Activated CD4-positive, CD25-positive, alpha-beta regulatory T cell treated with anti-CD3 and anti-CD28 coated beads, Interleukin-2, amount 50 U/mL, for 24 hours (primary cell): Measurements from ENCODE around the gene SUMO1.

ENCODE experiments used
- ATAC-seq, 2 donors: fragments of 150-1000 bp; cut with Tn5 transposase; one replicate each; pipeline ENCODE4 v1.10.0; 2021; ENCODE audit warnings: mild to moderate bottlenecking in 1 of 2, moderate library complexity in 1 of 2

The SUMO1 gene

DNA sequence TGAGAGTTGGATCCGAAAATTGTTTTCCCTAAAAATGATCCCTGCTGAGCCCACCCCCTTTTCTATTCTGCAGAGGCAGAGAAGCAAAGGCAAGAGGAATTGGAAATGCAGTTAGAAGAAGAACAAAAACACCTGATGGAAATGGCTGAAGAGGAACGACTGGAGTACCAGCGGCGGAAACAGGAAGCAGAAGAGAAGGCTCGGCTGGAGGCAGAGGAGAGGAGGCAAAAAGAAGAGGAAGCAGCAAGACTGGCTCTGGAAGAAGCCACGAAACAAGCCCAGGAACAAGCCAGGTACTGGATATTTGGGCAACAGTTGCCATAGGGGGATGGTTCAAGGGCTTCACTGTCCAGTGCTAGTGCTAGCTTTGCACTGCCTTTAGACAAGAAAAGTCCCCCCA lies 41.7 kb downstream of the SUMO1 start:
- no peak for ATAC-seq

DNA sequence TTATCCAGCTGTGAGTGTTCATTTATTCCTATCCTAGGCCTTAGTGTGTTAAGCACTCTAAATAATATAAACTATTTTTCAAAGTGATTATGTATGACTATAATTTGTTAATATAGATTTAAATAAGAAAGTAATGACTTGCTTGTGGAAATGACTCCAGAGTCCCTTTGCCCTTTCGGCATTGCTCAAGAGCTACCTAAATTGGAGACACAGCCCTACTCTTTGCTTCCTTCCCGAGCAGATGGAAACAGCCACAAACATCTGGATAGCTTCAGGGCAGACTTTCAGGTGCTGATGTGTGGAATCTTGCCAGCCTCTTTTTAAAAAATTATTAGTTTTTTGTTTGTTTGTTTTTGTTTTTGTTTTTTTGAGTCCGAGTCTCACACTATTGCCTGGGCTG lies 44.0 kb downstream of the SUMO1 start:
- no peak for ATAC-seq

DNA sequence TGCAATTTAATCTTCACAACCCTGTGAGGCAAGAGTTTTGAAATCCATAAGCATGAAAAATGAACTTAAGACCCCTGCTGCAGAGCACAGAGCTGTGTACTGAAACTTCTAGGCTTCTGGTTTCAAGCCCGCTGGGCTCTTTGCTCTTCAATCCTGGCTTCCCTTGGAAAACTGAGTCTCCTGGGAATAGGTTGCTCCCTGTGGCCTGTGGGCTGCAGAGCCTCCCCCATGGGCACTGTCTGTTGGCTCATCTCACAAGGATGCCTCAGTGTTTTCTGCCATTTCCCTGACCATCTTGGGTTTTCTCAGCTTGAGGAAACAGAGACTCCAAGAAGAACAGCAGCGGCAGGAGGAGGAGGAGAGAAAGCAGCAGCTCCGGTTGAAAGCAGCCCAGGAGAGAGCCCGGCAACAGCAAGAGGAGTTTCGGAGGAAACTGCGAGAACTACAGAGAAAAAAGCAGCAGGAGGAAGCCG lies 44.5 kb downstream of the SUMO1 start:
- no peak for ATAC-seq

DNA sequence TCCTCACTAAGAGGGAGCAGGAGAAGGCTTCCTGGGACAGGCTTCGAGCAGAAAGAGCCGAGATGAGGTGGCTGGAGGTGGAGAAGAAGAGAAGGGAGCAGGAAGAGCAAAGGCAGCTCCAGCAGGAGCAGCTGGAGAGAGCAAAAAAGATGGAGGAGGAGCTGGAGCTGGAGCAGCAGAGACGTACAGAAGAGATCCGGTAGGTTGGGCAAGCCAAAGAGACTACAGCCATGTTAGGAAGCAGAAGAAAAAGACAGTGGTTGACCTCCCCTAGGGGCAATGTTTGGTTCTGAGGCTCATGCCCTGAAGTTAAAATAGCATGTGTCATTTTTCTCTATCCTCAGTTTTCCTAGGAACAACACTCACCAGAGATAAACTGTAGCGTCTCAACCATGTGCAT lies 45.1 kb downstream of the SUMO1 start:
- no peak for ATAC-seq

DNA sequence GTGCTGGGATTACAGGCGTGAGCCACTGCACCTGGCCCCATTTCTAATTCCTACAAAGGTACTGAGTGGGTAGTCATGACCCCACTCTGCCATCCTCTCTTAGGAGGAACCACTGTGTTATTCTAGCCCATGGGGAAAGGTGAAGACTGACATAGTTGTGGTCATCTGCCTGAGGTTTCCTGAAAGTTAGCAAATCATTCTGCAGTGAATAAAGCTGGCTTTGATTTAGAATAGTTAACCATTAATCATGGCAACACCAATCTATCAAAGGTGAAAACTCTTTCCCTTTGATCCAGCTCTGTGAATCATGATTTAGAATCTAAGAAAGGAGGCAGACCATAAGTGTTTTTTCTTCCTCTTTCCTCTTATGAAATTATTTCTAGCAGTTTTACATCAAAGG lies 50.8 kb downstream of the SUMO1 start:
- no peak for ATAC-seq

DNA sequence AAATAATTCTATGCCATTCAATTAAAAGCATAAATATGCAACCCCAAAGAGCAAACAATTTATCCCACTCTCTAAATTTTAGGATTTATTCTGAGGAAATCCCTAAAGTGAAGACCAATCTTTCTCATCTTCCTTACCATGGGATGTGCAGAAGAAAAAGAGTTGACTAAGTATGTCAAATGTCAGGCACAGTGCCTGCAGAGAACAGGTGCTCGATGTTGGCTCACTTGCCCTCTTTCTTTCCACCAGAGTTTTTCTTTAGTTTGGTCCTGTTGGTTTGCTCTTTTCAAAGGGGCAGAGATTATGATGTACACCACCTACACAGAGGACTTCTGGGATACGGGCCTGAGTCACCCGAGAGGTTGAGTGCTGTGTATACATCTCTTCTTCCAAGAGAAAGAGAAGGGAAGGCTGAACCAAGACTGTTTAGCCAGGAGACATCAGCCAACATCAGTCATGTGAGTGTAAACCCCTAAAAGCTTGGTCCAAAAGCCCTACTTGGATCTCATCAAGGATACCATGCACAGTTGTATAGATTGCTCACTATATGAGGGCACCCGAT lies 51.7 kb downstream of the SUMO1 start:
- ATAC-seq, result no peak

DNA sequence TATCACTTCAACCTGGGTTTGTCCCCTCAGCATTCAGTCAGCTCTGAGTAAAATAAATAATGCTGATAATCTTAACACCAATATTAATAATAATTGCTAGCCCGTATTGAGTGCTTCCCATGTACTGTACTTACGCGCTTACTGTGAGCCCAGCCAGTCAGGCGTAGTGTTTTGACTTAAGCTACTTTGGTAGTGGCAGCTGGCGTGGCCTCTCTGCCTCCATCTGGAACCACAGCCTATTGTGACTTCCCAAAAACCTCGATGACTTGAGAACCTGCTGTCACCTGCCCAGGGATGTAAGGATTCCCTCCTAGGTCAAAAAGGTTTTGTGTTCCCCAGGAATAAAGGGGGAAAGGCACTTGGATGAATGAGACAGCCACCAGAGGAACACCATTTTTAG lies 53.2 kb downstream of the SUMO1 start:
- ATAC-seq, result no peak

DNA sequence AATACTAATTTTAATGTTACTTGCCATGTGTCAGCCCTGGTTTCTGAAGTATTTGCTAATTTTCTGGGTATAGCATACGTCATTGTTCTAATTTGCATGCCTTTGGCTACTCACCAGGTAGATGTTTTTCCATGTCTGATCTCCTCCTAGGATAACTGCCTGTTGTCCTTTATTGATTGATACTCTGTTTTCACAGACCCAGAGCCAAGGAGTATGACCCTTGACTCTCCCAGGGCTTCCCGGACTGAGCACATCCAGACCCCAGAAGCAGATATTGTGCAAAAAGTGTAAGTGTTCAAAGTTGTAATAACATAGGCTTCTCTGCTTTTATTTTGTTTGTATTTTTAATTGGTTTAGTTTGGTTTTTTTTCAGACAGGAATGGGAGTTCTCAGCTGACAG lies 53.8 kb downstream of the SUMO1 start:
- ATAC-seq, result no peak

DNA sequence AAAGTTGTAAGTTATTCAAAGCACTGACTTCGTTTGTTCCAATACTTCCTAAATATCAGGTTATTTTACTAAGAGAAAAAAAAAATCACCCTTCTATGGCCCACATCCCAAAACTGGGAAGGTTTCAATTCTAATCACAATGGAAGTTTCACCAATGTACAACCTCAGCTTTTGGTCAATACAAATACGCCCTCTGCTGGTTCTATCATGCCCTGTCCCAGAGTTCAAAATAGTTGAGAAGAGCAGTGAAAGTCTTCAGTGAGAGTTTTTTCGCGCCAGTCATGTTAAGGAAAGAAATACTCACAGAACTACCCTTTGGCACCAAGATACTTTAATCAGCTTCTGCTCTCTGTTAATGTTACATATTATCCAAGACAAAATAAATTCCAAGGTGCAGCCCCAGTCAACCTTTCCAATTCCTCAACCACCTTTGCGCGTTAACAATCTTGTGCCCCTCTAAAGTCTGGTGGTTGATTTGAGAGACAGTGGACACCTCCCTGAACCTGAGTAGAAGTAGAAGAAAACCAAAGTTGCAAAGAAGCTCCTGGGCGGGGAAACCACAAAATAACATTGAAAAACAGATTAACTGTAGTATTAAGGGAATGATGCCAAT lies 59.9 kb downstream of the SUMO1 start:
- peak in 1 of 2 donors; percentile 66 for ATAC-seq

DNA sequence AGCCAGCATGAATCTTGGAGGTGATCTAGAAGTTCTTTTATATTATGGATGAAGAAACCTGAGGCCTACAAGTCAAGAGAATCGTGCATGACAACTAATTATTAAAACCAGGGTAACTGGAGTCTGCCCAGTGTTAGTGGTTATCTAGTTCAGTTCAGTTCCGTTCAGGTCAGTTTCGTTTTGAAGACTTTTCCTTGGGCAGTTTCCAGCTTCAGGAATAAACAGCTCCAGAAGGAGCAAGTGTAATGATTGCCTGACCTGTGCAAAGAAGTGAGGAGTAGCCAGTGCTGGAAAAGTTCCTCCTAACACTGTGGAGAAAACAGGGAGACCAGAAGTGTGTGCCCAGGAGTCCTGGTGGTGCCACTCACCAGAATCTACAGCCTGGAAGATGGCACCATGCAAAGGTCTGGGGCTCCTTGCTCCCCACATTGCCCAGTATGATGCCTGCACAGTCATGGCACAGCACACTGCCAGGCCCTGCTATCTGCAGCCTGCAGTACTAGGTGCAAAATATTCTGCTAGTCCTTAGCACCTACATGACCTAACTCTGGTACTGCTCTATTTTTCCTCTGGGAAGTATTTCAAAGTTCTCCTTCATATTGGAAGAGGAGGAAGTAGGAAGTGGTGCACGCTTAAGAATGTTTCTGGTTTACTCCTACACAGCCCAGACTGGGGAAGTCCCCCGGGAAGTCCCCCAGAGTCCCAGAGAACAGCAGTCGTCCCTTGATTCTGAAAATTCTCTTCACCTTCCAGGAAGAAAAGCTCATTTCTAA lies 65.8 kb downstream of the SUMO1 start:
- ATAC-seq, result peak; percentile 84 to 86

DNA sequence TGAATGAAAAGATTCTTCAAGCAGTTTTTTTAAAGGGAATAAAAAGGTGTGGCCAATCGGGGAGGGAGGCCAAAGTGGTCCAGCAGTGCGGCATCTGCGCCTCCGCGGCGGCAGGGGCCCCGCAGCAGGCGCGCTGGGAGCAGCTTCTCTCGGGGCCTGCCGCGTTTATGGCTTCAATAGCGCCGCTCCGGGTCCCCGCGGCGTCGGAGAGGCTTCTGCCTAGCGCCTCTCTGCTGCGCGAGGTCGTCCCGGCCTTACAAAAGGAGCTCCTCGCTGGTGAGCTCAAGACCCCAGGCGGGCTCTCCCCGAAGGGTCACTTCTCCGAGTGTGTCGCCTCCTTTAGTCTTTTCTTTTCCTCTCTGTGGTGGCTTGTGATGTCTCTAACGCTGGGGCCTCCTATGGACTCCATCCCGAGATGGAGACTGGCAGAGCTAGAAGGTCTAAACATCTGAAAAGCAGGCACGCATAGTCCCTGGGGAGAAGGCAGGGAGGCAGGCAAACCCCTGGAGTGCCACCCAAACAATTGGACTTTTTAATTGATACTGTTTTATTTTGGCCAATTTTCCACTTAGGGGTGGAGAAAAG lies 67.1 kb downstream of the SUMO1 start:
- no peak for ATAC-seq

DNA sequence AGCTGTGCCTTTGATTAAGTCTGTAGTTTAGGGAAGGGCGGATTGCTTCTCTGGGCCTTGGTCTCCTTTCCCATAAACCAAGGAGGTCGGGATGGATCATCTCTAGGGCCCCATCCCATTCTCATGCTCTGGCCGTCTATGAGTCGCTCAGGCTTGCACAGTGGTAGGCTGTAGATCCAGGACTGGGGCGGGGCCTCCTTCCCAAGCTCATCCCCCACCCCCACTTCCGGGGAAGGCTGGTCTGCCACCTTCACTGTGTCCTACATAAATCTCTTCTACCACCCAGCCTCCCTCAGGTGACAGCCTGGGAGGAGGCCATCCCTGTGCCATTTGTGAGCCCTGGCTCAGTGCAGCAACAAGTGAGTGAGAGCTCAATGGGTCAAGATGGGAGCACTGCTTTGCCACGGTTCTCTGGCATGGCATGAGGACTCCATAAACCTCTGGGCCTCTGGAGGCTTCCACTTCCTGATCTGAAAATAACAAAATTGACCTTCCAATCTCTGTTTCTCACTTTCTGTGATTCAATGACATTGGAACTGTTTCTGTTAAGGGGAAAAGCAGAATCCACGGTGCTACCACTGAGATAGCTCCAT lies 68.5 kb downstream of the SUMO1 start:
- no peak for ATAC-seq

DNA sequence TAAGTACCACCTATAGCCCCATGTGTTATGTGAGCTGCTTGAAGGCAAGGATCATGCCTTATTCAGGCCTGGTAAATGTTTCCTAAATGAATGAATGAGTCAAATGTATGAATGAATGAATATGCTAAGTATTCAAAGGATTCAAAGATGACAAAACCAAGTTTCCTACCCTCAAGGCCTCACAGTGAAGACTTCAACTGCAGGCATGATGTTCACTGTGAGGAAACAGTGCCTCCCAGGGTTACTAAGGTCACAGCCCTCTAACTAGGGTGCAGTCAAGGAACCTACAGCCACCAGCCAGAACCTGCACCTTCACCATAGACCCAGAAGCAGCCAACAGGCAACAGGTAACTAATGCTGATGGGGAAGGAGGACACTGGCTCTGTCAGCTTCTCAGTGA lies 69.3 kb downstream of the SUMO1 start:
- ATAC-seq, result no peak

DNA sequence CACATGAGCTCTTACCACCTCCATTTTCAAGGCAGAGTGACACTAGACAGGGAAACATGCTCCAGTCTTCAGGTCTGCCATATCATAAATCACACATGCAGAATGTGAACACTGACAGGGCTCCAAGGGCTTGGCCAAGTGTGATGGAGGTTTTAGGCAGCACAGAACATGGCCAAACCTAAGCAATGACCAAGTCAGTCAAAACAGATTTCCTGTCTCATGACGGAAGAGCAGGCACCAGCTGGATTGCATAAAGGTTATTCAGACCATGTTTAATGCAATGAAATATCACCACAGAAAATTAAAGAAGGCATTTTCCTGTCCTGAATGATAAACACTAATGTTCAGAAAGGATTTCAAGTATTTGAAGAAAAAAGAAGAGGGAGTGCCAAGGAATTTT lies 72.5 kb downstream of the SUMO1 start:
- no peak for ATAC-seq

DNA sequence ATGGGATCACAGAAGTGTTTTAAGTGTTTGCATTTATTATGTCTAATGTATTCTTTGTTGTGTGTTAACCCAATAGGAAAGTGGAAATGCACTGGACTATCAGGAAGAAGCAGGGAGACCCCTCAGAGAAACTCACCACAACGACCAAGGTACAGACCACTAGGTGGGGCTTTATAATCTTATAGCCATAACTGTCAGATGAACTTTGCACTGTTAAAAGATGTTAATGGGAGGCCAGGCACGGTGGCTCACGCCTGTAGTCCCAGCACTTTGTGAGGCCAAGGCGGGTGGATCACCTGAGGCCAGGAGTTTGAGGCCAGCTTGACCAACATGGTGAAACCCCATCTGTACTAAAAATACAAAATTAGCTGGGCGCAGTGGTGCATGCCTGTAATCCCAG lies 73.2 kb downstream of the SUMO1 start:
- no peak for ATAC-seq

DNA sequence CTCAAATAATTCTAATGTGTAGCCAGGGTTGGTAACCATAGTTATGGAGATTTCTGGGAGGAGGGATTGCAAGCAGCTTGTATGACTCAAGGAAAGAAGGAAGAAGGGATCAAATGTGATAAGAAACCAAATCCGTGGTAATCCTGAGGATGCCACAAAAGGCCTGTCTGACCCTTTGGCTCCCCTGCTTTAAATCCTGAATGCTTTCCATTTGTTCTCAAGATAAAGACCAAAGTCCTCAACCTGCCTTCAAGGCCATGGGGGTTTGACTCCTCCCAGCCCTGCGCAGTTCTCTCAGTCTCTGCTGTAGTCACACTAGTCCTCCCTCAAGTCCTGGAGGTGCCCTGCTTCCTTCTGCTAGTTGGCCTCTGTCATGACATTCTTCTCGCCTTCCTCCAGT lies 74.0 kb downstream of the SUMO1 start:
- ATAC-seq, result no peak

DNA sequence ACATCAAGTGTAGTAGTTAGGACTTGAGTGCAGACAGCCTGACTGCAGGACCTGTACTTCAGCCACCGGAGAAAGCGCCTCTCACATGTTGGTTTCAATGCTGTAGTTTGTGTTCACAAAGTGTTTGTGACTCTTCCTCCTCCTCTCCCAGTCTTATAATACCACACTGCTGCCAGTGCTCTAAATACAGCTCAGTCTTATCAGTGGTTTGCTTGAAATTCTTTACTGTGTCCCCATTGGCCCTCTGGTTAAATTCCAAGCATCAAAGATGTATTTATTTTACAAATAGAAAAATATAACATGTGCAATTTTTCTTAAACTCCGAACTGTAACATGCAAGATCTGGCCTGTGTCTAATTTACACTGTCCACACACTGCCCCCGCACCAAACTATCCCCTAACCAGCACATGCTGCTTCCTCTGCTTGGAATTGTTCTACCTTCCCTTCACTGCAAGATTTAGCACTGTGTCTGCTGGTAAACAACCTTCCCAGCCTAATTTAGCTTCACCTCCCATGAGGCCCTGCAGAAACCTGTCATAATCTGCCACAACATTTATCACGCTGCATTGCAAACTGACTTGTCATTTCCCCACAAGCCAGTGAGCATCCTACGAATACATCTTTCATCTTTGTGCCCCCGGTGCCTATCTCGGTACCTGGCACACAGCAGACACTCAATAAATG lies 77.1 kb downstream of the SUMO1 start:
- no peak for ATAC-seq

DNA sequence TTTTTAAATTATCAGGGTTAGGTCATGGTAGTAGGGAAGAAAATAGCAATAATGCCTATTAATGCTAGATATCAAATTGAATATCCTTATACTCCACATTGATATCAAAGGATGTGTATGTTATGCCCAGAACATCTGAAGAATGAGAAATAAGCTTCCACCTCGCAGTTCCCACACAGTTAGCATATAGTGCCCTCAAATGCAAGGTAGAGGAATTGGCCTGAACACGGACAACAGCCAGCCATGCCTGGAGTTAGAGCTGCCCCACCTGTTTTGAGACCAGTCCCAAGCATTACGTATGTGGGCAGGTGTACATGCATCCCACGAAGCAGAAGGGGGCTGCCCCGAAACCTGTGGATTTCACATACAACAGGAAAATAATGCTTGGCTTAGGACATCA lies 79.6 kb downstream of the SUMO1 start:
- ATAC-seq, result no peak

DNA sequence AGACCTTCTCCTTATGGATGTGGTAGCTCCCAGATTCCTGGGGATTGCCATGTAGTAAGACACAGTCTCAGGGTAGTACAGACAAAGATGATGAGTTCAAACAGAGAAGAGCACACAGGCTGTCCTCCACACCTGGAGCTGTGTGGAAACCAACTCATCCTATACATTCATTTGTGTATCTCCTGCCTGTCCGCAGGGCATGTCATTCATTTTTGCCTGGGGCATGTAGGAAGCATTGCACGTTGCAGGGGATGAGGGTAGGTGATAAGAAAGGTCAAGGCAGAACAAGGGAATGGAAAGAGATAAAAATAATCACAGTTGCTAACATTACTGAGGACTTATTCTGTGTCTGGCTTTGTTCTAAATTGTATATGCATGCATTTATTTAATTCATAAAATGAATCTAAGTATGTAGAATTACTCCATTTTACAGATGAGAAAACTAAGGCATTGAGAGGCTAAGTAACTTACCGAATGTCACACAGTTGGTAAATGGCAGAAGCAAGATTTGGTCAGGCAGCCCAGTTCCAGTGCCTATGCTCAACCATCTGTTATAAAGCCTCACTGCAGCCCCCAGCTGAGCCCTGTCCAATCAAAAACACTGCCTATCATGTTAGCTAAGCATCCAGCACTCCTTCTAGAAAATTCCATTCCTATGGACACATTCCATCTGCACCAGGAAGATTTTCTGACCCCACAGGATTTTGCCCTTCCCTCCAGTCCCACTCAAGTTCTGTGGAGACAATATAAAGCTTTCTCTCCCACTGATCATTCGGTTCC lies 81.0 kb downstream of the SUMO1 start:
- no peak for ATAC-seq
